ENCODE data around the gene SESTD1. TPM values are rescaled to one million over a fixed set of nuclear protein-coding genes. Genes with fewer than 3 reads are reported as not detected.

Gene SESTD1
- total and polyA plus RNA-seq, 2 of the 8 experiments (the other 6 are each of a cell fraction or from before 2014, with no cell fraction given) = 5.2 to 49.6 TPM

- TF ChIP-seq POU5F1 (IDR thresholded peaks at IDR 0.05; ENCODE audit: low read depth, low read length) (no peak), RBBP5 (IDR thresholded peaks at IDR 0.05; ENCODE audit: borderline replicate concordance, low read depth, low read length) (no peak), SIN3A (conservative IDR thresholded peaks at IDR 0.05 in 1 of 2, IDR thresholded peaks at IDR 0.05 in 1 of 2; ENCODE audit: low read depth in 1 of 2, low read length in 2 of 2) (peak; percentile 66 to 90; a peak in 2 of 4 replicates), RAD21 (IDR thresholded peaks at IDR 0.05 in 1 of 2, conservative IDR thresholded peaks at IDR 0.05 in 1 of 2; ENCODE audit: low read depth in 2 of 2, low read length in 2 of 2) (no peak), CHD2 (IDR thresholded peaks at IDR 0.05; ENCODE audit: low read length) (no peak), KDM4A (IDR thresholded peaks at IDR 0.05; ENCODE audit: low read depth, low read length, severe bottlenecking) (peak; percentile 69), USF2 (IDR thresholded peaks at IDR 0.05; ENCODE audit: low read length) (no peak), NANOG (IDR thresholded peaks at IDR 0.05; ENCODE audit: insufficient read depth, low read depth, low read length, poor library complexity, severe bottlenecking) (no peak), CTBP2 (IDR thresholded peaks at IDR 0.05; ENCODE audit: borderline replicate concordance, insufficient read depth, insufficient read length, low read length) (peak; percentile 62), RFX5 (IDR thresholded peaks at IDR 0.05; ENCODE audit: borderline replicate concordance, low read depth, low read length) (no peak), EGR1 (IDR thresholded peaks at IDR 0.05; ENCODE audit: borderline replicate concordance, low read depth, low read length) (no peak), CREB1 (IDR thresholded peaks at IDR 0.05) (no peak), TAF1 (IDR thresholded peaks at IDR 0.05; ENCODE audit: low read depth, low read length) (0 out of 2 replicates have a peak, but pooled peaks have one; percentile 27)
- TF ChIP-seq, protein P1, sequence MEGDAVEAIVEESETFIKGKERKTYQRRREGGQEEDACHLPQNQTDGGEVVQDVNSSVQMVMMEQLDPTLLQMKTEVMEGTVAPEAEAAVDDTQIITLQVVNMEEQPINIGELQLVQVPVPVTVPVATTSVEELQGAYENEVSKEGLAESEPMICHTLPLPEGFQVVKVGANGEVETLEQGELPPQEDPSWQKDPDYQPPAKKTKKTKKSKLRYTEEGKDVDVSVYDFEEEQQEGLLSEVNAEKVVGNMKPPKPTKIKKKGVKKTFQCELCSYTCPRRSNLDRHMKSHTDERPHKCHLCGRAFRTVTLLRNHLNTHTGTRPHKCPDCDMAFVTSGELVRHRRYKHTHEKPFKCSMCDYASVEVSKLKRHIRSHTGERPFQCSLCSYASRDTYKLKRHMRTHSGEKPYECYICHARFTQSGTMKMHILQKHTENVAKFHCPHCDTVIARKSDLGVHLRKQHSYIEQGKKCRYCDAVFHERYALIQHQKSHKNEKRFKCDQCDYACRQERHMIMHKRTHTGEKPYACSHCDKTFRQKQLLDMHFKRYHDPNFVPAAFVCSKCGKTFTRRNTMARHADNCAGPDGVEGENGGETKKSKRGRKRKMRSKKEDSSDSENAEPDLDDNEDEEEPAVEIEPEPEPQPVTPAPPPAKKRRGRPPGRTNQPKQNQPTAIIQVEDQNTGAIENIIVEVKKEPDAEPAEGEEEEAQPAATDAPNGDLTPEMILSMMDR (IDR thresholded peaks at IDR 0.05; ENCODE audit: control extremely low read depth in 1 of 3, insufficient read depth in 1 of 3, low read depth in 1 of 3, low read length in 3 of 3) = no peak
Measured at GRCh38 chr2:179263446-179264367, 925 bp downstream of the SESTD1 start (continued).
